ENCODE measurements around the gene GON4L. TPM values are rescaled to one million over a fixed set of nuclear protein-coding genes. Genes with fewer than 3 reads are reported as not detected.

The GON4L gene
- total and polyA plus RNA-seq, 3 donors from 2014 or later, result 36.4 to 108 (median 77.2) TPM

DNA sequence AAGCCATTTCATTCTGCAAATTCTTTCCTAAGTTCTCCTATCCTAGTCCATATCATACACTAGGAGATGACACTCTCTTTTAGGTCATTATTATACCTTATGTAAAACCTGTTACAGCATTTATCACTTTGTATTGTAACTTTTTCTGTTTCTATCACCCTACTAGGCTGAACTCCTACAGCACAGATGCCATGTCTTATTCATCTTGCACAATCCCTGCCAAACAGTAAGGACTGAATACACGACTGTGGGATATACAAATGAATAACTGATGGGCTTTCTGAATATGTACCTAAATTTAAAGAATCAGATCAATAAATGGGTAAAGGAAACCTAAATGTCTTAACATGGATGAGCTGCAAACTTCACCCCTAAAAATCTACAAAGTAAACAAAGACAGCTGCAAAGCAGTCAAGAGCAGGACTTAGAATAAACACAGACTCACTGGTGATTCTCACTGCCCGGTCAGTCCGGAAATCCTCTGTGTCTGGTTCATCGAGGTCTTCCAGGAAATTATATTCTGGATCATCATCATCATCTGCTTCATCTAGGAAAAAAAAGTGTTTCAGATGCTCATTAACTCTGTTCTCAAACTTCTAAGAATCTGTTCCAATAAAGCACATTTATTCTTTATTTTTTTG, 62.3 kb downstream of the GON4L start:
- Histone ChIP-seq H3K9me3 (no peaks in the 10 kb centered on the region), H3K36me3 (ENCODE audit: low read depth, missing control alignments) (no peaks in the 10 kb centered on the region), H3K27ac (no peak overlapping the region), H3K27me3 (no peaks in the 10 kb centered on the region), H3K4me3 (no peak overlapping the region), H3K4me1 (no peaks in the 10 kb centered on the region)
- WGBS, 2 donors, result 85 to 94% methylated on average over 4 of the region's 4 CpGs
- intact Hi-C loops (cut with DNase I; ENCODE audit: low total_unique reads), result no loop called here
- no peak for DNase-seq
- TF ChIP-seq CTCF (IDR thresholded peaks at IDR 0.05) (no peak), POLR2A (IDR thresholded peaks at IDR 0.05) (no peak)

GRCh38 chr1:155793213-155793612, 63.8 kb downstream of the GON4L start:
- no peak overlapping the region for H3K4me3 ChIP-seq
- WGBS, 2 donors, result 90 to 94% methylated on average over 1 of the region's 1 CpG
- no peak for DNase-seq
- no peak overlapping the region for H3K27ac ChIP-seq
- no peaks in the 10 kb centered on the region for H3K27me3 ChIP-seq
- H3K36me3 ChIP-seq (ENCODE audit: low read depth, missing control alignments), result no peaks in the 10 kb centered on the region
- intact Hi-C loops (cut with DNase I; ENCODE audit: low total_unique reads), result no loop called here
- no peak for TF ChIP-seq POLR2A (IDR thresholded peaks at IDR 0.05)
- no peak for TF ChIP-seq CTCF (IDR thresholded peaks at IDR 0.05)
- no peaks in the 10 kb centered on the region for H3K9me3 ChIP-seq
- H3K4me1 ChIP-seq, result no peaks in the 10 kb centered on the region

DNA sequence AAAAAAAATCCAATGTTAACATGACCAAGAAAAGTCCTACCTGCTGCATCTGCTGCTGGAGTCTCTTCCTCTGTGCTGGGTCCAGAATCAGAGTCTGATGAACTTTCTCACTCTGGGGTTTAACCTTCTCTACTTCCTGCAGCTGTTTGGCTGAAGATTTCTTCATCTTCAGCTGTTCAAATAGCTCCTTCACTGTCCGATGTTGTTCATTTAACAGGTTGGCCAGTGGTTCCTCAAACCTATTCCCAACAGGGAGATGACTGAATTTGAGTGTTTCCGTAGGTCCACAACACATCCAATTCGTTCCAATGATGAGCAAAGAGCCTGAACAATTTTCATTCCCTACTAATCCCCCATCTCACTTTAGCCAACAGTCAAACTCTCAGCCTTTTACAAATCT, 79.4 kb downstream of the GON4L start:
- Histone ChIP-seq H3K36me3 (ENCODE audit: low read depth, missing control alignments) (no peaks in the 10 kb centered on the region), H3K27me3 (no peaks in the 10 kb centered on the region), H3K4me3 (no peak overlapping the region), H3K9me3 (no peaks in the 10 kb centered on the region), H3K4me1 (no peaks in the 10 kb centered on the region), H3K27ac (no peak overlapping the region)
- TF ChIP-seq POLR2A (IDR thresholded peaks at IDR 0.05) (no peak), CTCF (IDR thresholded peaks at IDR 0.05) (no peak)
- WGBS, 2 donors, result 87 to 98% methylated on average over 3 of the region's 3 CpGs
- intact Hi-C loops (cut with DNase I; ENCODE audit: low total_unique reads), result no loop called here
- no peak for DNase-seq

DNA sequence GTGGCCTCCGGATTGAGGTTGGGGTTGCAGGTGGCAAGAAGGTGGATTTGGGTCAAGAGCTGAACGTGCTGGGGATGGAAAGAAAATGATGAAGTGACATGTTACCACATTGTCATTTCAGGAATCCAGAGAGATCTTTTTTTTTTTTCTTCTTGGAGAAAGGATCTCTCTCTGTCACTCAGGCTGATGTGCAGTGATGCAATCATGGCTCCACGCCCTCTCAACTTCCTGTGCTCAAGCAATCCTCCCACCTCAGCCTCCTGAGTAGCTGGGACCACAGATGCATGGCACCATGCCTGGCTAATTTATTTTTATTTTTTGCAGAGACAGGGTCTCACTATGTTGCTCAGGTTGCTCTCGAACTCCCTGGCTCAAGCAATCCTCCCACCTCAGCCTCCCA, 80.6 kb downstream of the GON4L start:
- DNase-seq, result no peak
- Histone ChIP-seq H3K4me1 (no peaks in the 10 kb centered on the region), H3K4me3 (no peak overlapping the region), H3K27me3 (no peaks in the 10 kb centered on the region), H3K36me3 (ENCODE audit: low read depth, missing control alignments) (no peaks in the 10 kb centered on the region), H3K9me3 (no peaks in the 10 kb centered on the region), H3K27ac (no peak overlapping the region)
- TF ChIP-seq POLR2A (IDR thresholded peaks at IDR 0.05) (no peak), CTCF (IDR thresholded peaks at IDR 0.05) (no peak)
- intact Hi-C loops (cut with DNase I; ENCODE audit: low total_unique reads), result no loop called here
- 89 to 93% methylated on average over 4 of the region's 4 CpGs for WGBS, 2 donors

DNA sequence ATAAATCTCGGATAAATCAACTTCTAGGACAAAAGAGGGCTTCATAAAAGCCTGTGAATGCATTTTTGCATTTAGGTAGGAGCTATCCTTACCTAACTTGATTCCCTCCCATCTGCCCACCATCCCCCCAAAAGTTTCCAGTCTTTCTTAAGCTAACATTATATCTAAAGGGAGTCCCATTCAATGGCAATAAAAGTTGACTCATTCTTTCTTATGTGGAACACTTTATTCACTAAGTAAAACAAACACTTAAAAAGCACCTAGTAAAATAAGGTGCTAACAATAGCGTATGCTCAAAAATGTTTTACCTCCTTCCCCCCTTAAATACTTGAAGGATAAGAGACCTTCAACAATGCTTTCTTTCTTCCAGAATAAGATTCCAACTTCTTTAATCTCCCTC, 83.8 kb downstream of the GON4L start:
- Histone ChIP-seq H3K4me3 (no peak overlapping the region), H3K4me1 (no peaks in the 10 kb centered on the region), H3K27ac (no peak overlapping the region), H3K36me3 (ENCODE audit: low read depth, missing control alignments) (no peaks in the 10 kb centered on the region), H3K9me3 (no peaks in the 10 kb centered on the region), H3K27me3 (no peaks in the 10 kb centered on the region)
- DNase-seq, result no peak
- WGBS, 2 donors, result 80 to 88% methylated on average over 2 of the region's 2 CpGs
- no peak for TF ChIP-seq CTCF (IDR thresholded peaks at IDR 0.05)
- no peak for TF ChIP-seq POLR2A (IDR thresholded peaks at IDR 0.05)
- intact Hi-C loops (cut with DNase I; ENCODE audit: low total_unique reads), result no loop called here
